GM18951 (cell line): Measurements from ENCODE around the gene BHMT.
"Not testable (repeated sequence)": the region's sequence is repeated elsewhere in the genome, so short reads cannot be mapped to it uniquely, and the experiment has no call there.

ENCODE experiments used
- POLR2A ChIP-seq: IDR thresholded peaks from 4 replicates; pipeline ENCODE4 v1.6.1; 2011; ENCODE audit warnings: mild to moderate bottlenecking; ENCODE audit not compliant: insufficient read length, insufficient read depth; ENCODE audit errors: extremely low read depth
- in situ Hi-C: fragments of 300-500 bp; cut with MboI; formaldehyde crosslinking; loops from one replicate; pipeline ENCODE4 v1.12.0; 2022; ENCODE audit warnings: low sequenced_read_pairs, mixed read lengths, inconsistent platforms; ENCODE audit not compliant: unreplicated experiment

The BHMT gene

GRCh38 chr5:79133121-79133656 is 21.6 kb downstream of the BHMT start:
- in situ Hi-C loops: loop anchor here (25.0 kb wide), 1 partner anchor 329 kb away; no protein-coding TSS in a partner anchor

DNA sequence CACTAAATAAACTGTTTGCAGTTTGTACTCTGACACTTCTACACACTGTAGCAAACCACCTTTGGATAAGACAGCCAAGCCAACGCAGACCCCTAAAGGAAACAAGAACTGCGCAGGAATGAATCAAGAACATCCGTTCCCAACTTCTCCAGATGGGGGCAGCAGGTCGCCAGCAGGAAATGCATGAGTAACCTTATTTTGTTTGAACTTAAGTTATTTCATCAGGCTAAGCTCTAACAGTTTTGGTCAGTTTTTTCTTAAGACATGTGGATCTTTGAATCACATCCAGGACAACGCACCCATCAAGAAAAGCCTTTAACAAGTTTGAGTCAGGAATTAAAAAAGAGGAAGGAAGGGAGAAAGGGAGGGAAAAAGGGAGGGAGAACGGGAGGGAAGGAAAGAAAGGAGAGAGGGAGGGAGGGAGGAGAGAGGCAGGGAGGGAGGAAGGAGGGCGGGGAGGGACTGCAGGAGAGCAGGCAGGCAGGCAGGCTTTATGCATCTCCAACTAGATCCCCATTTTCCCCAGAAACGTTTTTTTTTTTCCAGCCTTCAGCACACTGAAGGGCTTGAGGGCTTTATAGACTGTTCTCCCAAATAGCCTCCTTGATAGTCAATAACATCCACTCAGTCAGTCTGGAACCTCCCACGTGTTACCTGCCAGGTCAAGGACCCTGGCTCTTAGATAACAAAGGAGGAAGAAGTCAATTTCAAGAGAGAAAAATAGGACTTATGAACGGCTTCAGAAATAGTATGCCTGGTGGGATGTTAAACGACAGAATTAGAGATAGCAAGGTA is 22.2 kb downstream of the BHMT start:
- in situ Hi-C loops: loop anchor here (25.0 kb wide), 1 partner anchor 328 kb away; no protein-coding TSS in a partner anchor
- TF ChIP-seq POLR2A: no peak

More at GRCh38 chr5:79133121-79133656, 21.6 kb downstream of the BHMT start:
- TF ChIP-seq POLR2A: no peak

- in situ Hi-C loops: loop anchor here (25.0 kb wide), 1 partner anchor 326 kb away; no protein-coding TSS in a partner anchor
- TF ChIP-seq POLR2A: no peak
Measured at GRCh38 chr5:79135790-79136553, 24.4 kb downstream of the BHMT start.

DNA sequence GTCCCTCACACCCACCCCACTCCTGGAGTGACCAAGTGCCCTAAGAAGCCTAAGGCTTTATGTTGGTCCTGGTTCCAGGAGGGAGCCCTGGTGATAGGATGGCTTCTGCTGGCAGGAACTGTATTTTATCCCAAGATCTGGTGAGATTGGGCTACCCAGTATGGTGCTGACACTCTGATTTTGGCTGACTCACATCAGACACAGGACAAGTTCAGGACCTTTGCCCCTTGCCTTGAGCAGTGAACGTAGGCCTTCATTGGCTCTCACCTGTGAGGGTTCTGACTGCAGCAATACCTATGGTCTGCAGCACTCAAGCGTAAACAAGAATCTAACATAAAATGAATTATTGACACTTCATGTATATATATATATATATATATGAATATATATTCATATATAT is 25.0 kb downstream of the BHMT start:
- in situ Hi-C loops: loop anchor here (25.0 kb wide), 1 partner anchor 326 kb away; no protein-coding TSS in a partner anchor

DNA sequence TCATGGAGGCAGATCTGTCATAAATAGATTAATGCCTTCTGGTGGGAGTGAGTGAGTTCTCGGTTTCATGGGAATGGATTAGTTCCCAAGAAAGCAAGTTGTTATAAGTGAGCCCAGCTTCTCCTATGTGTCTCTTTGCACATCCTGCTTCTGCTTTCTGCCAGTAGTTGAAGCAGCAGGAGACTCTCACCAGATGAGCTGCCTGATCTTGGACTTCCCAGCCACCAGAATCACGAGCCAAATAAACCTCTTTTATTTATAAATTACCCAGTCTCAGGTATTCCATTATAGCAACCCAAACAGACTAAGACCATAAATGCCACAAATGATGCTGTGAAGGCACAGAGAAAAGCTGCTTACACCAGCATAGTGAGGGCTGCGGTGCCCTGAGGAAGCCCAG is 28.9 kb downstream of the BHMT start:
- in situ Hi-C loops: loop anchor here (25.0 kb wide), 1 partner anchor 322 kb away; no protein-coding TSS in a partner anchor
- TF ChIP-seq POLR2A: no peak

More for the DNA sequence above, 25.0 kb downstream of the BHMT start:
- TF ChIP-seq POLR2A: no peak

DNA sequence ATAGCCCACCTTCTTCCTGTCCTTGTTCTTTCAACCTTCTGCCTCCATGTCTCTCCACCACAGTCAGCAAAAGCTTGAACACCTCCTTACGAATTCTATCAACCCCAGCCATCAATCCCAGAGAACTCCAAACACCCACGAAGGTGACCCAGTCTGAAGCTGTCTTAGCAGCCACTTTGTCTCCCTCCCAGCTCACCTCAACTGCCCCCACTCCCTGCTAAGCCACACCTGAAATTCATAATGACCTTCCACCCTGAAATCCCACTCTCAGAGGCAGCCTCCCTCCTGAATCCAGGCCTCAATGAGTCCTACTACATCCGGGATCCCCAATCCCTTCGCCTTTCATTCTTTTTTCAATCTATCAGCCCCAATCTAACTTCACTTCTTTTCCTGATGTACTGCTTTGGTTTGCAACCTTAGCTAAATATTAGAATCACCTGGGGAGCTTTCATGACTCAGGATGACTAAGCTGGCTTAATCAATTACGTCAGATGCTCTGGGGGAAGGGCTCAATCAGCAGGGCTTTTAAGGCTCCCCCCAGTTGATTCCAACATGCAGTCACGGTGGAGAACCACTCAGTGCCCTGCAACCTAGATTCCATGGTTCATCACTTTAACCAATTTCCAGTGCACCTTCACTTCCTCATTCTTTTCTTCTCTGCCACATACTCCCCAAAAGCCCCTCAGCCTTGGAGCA is 32.2 kb downstream of the BHMT start:
- no peak for TF ChIP-seq POLR2A
- in situ Hi-C loops: loop anchor here (25.0 kb wide), 1 partner anchor 318 kb away; no protein-coding TSS in a partner anchor

DNA sequence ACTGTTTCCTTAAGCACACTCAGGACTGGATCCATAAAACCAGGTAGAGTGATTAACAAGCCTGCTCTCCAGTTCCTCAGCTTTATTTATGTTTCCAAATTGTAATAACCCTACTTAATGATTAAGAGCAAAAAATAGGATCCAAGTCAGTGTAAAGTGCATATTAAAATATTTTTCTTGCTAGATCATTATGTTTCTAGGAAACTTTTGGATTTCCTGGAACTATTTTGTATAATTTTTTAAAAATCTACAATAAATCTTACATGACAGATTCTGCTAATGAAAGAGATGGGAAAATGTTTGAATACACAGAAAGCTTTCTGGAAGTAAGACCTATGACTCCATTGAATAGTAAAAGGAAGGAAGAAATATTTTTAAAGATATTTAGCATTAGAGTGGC is 35.5 kb downstream of the BHMT start:
- in situ Hi-C loops: loop anchor here (25.0 kb wide), 1 partner anchor 315 kb away; no protein-coding TSS in a partner anchor
- no peak for TF ChIP-seq POLR2A

- in situ Hi-C loops: loop anchor here (25.0 kb wide), 1 partner anchor 313 kb away; no protein-coding TSS in a partner anchor
- no peak for TF ChIP-seq POLR2A
Measured at GRCh38 chr5:79149433-79149832, 37.8 kb downstream of the BHMT start.

DNA sequence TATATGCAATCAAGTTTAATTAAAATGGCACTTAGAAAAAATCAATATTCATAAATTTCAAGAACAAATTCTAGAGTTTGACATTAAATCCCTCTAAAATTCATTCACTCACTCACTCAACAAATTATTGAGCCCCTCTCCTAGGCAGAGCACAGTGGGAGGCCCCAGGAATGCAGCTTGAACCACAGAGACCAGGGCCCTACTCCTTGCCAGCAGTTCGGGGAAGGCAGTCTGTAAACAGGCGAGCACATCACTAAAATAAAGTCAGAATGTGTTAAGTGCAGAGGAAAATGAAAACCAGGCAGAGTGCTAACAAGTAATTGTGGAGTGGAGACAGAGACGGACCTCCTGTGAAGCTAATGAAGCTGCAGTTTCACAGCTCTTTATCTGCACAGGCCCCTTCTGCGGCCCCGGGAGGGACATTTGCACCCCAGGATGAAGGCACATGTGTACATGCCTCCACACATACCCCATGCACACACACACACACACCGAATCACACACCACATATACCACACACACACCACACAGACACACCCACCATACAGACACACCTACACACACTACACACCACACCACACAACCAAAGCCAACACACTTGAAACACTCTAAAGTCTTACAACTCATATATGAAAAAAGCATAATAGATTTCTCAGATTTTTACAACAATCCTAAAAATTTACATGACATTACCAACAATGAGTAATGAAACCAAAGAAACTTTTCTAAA is 40.5 kb downstream of the BHMT start:
- in situ Hi-C loops: no loop called here
- TF ChIP-seq POLR2A: no peak

DNA sequence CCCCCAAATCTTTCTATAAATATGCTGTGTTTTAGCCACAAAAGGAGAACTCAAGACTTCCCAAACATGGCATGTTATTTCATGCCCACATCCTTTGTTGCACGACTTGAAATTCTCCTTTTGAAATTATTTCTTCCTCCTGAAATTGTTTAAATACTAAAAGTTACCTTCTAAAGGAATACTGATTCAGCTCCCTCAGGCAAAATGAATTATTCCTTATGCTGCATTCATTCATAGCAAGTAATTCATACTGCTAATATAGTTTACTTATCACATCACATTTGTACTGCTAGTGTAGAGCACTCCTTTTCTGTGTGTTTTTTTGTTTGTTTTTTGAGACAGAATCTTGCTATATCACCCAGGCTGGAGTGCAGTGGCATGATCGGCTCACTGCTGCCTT is 45.7 kb downstream of the BHMT start:
- no peak for TF ChIP-seq POLR2A
- in situ Hi-C loops: no loop called here

DNA sequence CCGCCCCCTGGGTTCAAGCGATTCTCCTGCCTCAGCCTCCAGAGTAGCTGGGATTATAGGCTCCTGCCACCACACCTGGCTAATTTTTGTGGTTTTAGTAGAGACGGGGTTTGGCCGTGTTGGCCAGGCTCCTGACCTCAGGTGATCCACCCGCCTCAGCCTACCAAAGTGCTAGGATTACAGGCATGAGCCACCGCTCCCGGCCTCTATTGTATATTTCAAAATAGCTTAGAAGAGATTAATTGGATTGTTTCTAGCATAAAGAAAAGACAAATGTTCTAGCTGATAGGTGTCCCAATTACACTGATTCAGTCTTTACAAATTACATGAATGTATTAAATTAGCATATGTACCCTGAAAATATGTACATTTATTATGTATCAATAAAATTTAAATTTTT is 50.0 kb downstream of the BHMT start:
- in situ Hi-C loops: not testable (repeated sequence)

- no peak for TF ChIP-seq POLR2A
- in situ Hi-C loops: no loop called here
Measured at GRCh38 chr5:79168031-79168430, 56.4 kb downstream of the BHMT start.
